Mesodermal cell (in vitro differentiated cells): ENCODE data around the gene TMOD1.

Experiments
- H3K27ac ChIP-seq: 2 replicates; pipeline ENCODE4 v1.7.0; 2013; ENCODE audit warnings: mild to moderate bottlenecking, low read depth, low read length, moderate library complexity; ENCODE audit not compliant: severe bottlenecking
- H3K36me3 ChIP-seq: 2 replicates; pipeline ENCODE4 v1.7.1; 2013; ENCODE audit warnings: mild to moderate bottlenecking, low read length, moderate library complexity; ENCODE audit not compliant: control insufficient read depth, insufficient read depth
- H3K4me1 ChIP-seq: one replicate; pipeline ENCODE4 v1.7.1; 2013; ENCODE audit warnings: mild to moderate bottlenecking, low read length; ENCODE audit not compliant: insufficient read depth, control insufficient read depth, poor library complexity, severe bottlenecking
- H3K4me3 ChIP-seq: 2 replicates; pipeline ENCODE4 v1.7.0; 2013; ENCODE audit warnings: low read length, control low read depth, mild to moderate bottlenecking; ENCODE audit not compliant: insufficient read depth, poor library complexity, severe bottlenecking; ENCODE audit errors: extremely low read depth
- H3K9me3 ChIP-seq: 2 replicates; pipeline ENCODE4 v1.7.1; 2013; ENCODE audit warnings: mild to moderate bottlenecking, low read length, moderate library complexity; ENCODE audit not compliant: control insufficient read depth
- WGBS, 2 experiments: methylation state at CpG; one replicate each; pipeline ENCODE4 v1.1.5; 2013; ENCODE audit warnings: missing lambda C conversion rate in 2 of 2; ENCODE audit not compliant: insufficient coverage in 2 of 2; 5-methylcytosine and 5-hydroxymethylcytosine counted together

TMOD1 gene

DNA sequence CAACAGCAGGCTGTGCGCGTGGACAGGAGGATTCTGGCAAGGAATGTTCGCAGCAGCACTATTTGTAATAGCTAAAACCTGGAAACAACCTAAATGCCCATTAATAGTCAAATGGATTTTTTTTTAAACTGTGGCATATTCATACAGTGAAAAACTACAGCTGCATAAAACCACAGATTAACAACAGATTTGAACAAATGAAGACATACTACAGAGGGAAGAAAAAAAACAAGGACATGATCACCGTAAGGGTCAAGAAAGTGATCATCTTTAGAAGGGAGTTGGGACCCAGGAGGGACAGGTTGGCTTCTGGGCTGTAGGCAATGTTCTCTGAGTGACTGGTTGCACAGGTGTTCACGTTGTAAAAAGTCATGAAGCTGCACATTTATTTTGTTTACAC, 1.2 kb upstream of the TMOD1 start:
- Histone ChIP-seq H3K4me3 (no peak overlapping the region), H3K36me3 (no peaks in the 10 kb centered on the region), H3K27ac (no peak overlapping the region), H3K4me1 (peaks cover 16% of the 10 kb centered on the region), H3K9me3 (no peaks in the 10 kb centered on the region)
- 83 to 89% methylated on average over 1 of the region's 5 CpGs for WGBS, 2 experiments

DNA sequence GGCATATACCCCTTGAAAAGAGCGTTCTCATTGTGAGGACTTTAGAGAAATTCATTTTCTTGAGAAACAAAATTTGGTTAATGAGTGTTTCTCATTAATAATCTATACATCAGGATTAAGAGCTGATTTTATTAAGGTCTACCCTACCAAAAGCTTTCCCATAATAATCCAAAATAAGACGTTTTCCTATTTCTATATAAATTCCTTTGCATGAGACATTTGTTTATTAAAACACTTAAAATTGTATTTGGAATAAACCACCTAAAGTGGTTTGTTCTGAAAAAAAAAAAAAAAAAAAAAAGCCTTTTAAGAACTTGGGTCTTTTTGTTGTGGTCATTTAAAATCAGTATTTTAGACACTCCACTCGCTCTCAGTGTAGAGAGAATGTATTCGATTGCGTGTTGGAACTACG, 695 bp upstream of the TMOD1 start:
- Histone ChIP-seq H3K36me3 (no peaks in the 10 kb centered on the region), H3K9me3 (no peaks in the 10 kb centered on the region), H3K4me3 (peak overlapping the region; percentile 24), H3K27ac (no peak overlapping the region), H3K4me1 (peaks cover 18% of the 10 kb centered on the region)
- 0% methylated on average over 3 of the region's 6 CpGs; no CpG with 5 or more reads in 1 of the 2 experiments for WGBS, 2 experiments

DNA sequence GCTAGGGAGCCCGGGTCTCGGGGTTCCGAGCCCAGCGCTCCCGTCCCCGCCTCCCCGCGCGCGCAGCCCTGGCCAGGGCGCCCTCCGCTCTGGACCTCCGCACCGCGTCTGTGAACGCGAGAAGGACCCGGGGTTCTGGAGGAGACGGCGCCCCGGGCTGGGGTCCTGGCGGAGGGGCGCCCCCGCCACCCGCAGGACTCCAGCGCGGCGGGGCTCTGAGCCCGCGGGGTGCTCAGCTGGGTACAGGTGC, 431 bp downstream of the TMOD1 start:
- Histone ChIP-seq H3K4me3 (peak overlapping the region; percentile 47), H3K9me3 (no peaks in the 10 kb centered on the region), H3K27ac (no peak overlapping the region), H3K4me1 (peaks cover 18% of the 10 kb centered on the region), H3K36me3 (no peaks in the 10 kb centered on the region)
- 0 to 1% methylated on average over 8 to 22 of the region's 30 CpGs for WGBS, 2 experiments

DNA sequence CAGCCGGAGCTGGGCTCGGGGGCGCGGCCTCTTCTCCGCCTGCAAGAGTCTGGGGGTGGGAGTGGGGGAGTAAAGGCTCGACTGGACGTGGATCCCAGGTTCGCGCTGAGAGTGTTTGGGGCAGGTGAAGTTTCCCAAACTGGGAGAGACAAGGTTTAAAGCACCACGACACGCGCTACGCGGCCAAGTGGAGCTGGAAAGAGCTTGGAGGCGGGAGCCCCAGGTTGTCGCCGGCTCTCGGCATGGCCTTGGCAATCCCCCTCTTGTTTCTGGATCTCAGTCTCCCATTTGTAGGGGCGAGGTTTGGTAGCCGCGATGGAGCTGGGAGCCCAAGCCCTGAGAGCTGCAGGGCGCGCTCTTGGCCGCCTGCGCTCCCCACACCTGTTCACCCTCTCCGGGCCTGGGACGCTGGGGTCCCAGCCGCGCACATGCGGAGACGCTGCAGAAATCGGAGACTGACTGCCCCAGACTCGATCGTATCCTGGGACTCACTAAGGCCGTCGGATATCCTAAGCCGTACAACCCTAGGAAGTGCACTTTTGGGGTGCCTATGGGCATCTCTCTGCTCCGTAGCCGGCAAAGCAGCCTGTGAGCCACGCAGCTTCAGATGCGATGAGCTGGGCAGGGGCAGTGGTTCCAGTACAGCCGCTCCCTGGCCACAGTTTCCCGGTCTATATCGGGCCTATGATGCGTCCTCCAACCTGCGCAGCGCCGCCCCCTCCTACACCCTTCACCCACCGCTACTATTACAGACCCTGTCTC, 937 bp downstream of the TMOD1 start:
- Histone ChIP-seq H3K4me1 (peaks cover 18% of the 10 kb centered on the region), H3K9me3 (no peaks in the 10 kb centered on the region), H3K36me3 (no peaks in the 10 kb centered on the region), H3K27ac (no peak overlapping the region), H3K4me3 (peak overlapping the region; percentile 47)
- 1 to 2% methylated on average over 31 to 45 of the region's 49 CpGs for WGBS, 2 experiments

DNA sequence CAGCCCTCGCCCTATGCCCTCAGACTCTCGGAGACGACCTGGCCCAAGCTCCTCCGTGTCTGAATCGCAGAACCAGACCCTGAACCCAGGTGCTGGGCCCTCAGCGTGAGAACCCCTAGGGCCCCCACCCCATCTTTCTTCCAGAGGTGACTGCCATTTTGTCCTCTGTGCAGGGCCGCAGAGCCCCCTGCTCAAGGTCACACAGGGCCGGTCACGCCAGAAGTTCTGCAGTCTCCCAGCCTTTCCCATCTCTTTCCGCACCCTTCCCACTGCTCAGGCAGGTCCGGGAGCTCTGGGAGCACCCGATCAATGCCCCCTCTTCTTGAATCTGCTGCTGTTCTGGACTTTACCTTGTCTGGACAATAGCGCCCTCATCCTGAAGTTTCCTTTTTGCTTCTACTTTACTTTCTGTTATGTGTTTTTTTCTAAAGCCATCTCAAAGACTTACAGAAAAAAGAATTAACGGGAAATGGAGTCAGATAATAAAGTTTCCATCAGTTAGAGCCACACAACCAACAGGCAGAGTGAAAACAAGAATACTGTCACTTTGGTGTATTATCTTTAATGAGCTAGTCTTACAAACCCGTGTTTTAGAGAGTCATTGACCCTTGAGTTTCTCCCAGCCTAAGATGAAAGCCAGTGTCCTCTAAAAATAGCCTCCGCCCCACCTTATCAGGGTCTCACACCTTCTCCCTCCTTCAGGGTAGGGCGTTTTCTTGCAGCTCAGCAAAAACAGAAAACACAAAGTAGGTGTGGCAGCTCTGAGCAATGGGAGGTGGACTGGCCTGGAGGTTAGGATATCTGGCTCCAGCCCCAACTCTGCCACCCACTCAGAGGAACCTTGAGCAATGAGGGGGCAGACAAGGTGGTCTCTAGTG, 1.8 kb downstream of the TMOD1 start:
- H3K9me3 ChIP-seq: no peaks in the 10 kb centered on the region
- no peaks in the 10 kb centered on the region for H3K36me3 ChIP-seq
- no peak overlapping the region for H3K27ac ChIP-seq
- WGBS, 2 experiments: 11 to 18% methylated on average over 11 to 12 of the region's 17 CpGs
- H3K4me3 ChIP-seq: peak overlapping the region; percentile 47
- peaks cover 18% of the 10 kb centered on the region for H3K4me1 ChIP-seq

DNA sequence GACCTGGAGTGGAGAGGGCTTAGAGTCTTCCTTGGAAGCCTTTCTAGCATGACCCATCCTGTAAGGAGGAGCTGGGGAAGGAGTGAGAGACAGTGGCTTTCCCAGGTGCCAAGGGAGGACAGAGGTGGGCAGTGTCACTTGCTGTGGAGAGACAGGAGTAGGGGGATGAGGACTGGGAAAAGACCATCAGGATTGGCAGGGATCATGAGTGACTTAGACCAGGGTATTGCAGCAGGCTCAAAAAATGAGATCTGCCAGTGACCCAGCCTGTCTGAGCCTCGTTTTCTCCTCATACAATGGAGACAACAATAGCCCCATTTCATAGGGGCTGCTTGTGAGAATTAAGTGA, 2.4 kb downstream of the TMOD1 start:
- Histone ChIP-seq H3K4me3 (no peak overlapping the region), H3K9me3 (no peaks in the 10 kb centered on the region), H3K4me1 (peaks cover 18% of the 10 kb centered on the region), H3K27ac (no peak overlapping the region), H3K36me3 (no peaks in the 10 kb centered on the region)
- WGBS, 2 experiments: 67% methylated on average over 1 of the region's 1 CpG; no CpG with 5 or more reads in 1 of the 2 experiments

DNA sequence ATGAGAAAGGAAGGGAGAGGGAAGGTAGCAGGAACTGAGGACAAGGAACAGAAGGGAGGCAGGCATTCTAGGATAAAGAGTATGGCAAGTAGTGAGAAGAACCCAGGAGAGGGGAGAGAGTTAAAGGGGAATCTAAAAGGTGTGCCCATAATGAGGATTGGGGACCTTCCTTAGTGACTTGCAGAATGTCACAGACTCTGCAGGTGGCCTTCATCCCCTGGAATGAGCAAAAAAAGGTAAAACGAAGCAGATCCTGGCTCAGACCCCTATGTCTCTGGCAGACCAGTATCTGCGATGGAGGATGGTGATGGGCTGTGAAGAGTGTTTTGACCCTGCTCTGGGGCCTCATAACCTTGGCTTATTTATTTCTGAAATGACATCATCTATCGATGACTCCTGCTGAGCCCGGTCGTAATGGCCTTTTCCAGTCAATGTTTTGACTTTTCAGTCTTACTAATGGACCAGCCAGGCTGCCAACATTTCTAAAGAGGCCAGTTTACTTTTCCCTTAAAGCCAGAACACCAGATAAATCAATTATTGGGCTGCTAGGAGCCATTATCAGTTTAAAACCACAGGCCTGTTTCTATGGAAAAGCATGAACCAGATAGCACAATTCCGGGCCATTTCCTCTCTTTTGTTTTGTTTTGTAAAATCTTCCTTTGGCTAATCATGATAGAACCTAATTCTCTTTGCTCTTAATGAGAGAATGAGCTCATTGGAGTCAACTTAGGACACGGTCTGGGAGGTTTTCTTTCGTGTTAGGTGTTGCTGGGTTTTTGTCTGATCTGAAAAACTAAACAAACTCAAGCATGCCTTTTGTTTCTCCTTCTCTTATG, 3.1 kb downstream of the TMOD1 start:
- H3K4me1 ChIP-seq: peaks cover 18% of the 10 kb centered on the region
- WGBS, 2 experiments: 69 to 85% methylated on average over 5 to 6 of the region's 8 CpGs
- H3K4me3 ChIP-seq: no peak overlapping the region
- H3K9me3 ChIP-seq: no peaks in the 10 kb centered on the region
- H3K36me3 ChIP-seq: no peaks in the 10 kb centered on the region
- peak overlapping the region; percentile 58 for H3K27ac ChIP-seq

DNA sequence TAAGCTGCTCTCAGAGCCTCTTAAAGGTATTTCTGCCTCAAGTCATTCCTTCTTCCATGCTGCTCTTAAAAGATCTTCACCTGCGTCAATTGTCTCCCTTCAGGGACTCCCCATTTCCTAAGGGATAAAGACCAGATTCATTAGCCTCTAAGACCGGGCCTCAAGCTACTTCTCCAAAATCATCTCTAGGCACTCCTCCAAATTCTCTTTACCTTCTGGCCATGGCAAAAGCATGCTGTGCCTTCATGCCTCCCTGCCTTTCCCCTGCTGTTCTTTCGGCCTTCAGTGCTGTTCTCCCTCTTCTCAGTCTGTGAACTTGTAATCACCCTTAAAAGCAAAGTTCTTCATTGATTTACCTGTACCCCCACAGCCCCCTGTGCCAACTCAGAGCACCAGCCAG, 4.4 kb downstream of the TMOD1 start:
- H3K36me3 ChIP-seq: no peaks in the 10 kb centered on the region
- 92 to 93% methylated on average over 3 of the region's 3 CpGs for WGBS, 2 experiments
- H3K9me3 ChIP-seq: no peaks in the 10 kb centered on the region
- no peak overlapping the region for H3K4me3 ChIP-seq
- no peak overlapping the region for H3K27ac ChIP-seq
- peaks cover 18% of the 10 kb centered on the region for H3K4me1 ChIP-seq

DNA sequence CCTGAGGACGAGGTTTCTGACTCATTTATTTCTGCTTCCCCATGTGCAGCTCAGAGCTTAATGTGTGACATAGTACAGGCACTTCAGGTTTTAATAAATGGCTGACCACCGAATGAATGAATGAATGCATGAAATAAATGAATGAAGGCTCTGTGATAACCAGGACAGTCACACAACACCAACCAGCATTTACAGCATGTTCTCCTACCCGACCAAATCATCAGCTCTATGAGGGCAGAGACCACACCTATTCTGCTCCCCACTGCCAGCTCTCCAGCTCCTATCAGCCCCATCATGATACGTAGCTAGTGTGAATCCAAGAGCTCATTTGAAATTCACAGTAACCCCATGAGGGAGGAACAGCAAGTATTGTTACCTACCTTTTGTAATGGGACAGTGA, 4.8 kb downstream of the TMOD1 start:
- Histone ChIP-seq H3K36me3 (no peaks in the 10 kb centered on the region), H3K4me3 (no peak overlapping the region), H3K27ac (no peak overlapping the region), H3K9me3 (no peaks in the 10 kb centered on the region), H3K4me1 (peaks cover 18% of the 10 kb centered on the region)
- 87% methylated on average over 2 of the region's 4 CpGs for WGBS, 2 experiments

DNA sequence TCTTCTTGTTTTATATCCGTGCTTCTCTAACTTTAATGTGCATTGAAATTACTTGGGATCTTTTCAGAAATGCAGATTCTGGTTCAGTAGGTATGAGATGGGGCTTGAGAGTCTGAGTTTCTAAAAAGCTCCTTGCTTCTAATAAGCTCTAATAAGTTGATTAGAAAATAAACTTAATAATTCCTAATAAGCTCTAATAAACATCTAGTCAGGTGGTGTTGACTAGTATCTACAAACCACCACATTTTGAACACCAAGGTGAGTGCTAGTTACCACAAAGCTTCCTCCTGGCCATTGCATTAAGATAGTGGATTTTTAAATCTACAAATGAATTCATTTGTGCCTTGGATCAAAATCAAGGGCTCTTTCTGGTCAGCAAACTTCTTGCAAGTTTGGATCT, 5.3 kb downstream of the TMOD1 start:
- no peaks in the 10 kb centered on the region for H3K36me3 ChIP-seq
- WGBS, 2 experiments: 80% methylated on average over 1 of the region's 1 CpG; no CpG with 5 or more reads in 1 of the 2 experiments
- H3K4me1 ChIP-seq: peaks cover 18% of the 10 kb centered on the region
- H3K27ac ChIP-seq: no peak overlapping the region
- H3K9me3 ChIP-seq: no peaks in the 10 kb centered on the region
- no peak overlapping the region for H3K4me3 ChIP-seq
